HG03045 (cell line): Measurements from ENCODE around the gene AP3D1.
"Not testable (repeated sequence)": the region's sequence is repeated elsewhere in the genome, so short reads cannot be mapped to it uniquely, and the experiment has no call there.

Experiments used
- ATAC-seq: cut with Tn5 transposase; IDR thresholded peaks from one replicate; pipeline ENCODE4 v1.9.1; 2021; ENCODE audit warnings: mild to moderate bottlenecking, moderate library complexity; ENCODE audit not compliant: unreplicated experiment

AP3D1 gene

DNA sequence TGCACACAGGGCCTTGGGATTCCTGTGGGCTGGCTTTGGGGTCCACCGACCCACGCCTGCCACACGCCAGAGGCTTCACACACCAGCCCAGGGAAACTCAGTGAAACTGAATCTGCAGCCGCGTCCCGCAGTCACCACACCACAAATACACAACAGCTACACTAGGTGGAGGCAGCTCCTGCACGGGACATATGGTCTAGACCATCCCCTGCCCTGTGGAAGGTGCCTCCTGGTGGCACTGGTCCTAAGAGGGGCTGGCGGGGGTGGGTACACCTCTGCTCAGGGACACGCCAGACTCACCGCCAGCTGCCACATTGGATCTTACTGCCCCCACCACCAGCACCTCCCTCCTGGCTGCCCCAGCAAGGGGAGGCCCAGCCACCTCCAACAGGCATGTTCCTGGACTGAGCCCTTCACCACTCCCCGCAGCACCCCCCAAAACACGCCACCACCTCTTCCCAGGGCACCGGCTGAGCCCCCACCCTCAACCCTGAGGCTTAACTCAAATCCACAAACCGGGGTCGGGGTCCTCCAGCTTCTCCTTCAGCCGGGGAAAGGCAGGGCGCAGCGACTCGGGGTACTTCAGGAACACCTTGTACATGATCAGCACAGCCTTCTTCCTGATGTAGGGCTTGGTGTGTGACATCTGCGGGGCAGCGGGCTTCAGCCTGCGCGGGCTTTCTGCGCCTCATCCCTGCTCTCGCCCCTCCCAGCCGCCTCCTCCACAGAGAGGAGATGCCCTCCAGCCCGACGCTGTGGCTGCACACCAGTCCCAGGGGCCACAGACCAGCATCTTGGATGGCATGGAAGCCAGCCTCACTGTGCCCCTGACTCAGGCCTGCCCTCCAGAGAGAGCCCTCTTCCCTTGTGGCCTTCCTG, 21.2 kb downstream of the AP3D1 start:
- no peak for ATAC-seq

GRCh38 chr19:2129486-2129885, 21.9 kb downstream of the AP3D1 start:
- no peak for ATAC-seq

GRCh38 chr19:2129022-2129421, 22.3 kb downstream of the AP3D1 start:
- no peak for ATAC-seq

DNA sequence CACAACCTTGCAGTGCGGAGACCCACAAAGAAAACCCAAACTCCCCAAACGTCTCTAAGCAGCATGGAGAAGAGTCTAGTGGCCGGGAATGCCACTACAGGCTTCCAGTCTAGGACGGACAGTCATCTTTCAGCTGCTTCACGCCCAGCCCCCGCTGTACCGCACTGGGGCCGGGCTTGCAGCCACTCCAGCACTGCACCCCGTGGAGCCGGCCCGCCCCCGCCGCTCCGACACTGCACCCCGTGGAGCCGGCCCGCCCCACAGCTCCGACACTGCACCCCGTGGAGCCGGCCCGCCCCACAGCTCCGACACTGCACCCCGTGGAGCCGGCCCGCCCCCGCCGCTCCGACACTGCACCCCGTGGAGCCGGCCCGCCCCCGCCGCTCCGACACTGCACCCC, 23.1 kb downstream of the AP3D1 start:
- ATAC-seq, result not testable (repeated sequence)

DNA sequence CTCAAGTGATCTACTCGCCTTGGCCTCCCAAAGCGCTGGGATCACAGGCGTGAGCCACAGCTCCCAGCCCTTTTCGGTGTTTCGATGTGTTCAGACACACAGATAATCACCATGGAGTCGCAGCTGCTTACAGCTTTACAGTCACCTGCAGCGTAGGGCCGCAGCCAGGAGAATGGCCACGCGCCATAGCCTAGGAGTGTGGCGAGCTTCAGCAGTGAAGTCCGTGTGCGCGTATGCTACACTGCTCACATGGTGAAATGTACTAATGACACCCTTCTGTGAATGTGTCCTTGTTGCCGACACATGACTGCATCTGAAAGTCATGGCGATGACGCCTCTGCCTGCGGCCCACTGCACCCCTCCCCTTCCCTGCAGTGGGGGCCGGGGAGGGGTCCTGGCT, 23.6 kb downstream of the AP3D1 start:
- ATAC-seq, result no peak

- ATAC-seq, result no peak
These were observed 24.4 kb downstream of the AP3D1 start for GRCh38 chr19:2126879-2127518.

- no peak for ATAC-seq
These were observed 27.5 kb downstream of the AP3D1 start for GRCh38 chr19:2123682-2124387.

- no peak for ATAC-seq
These were observed 28.4 kb downstream of the AP3D1 start for GRCh38 chr19:2122982-2123381.

DNA sequence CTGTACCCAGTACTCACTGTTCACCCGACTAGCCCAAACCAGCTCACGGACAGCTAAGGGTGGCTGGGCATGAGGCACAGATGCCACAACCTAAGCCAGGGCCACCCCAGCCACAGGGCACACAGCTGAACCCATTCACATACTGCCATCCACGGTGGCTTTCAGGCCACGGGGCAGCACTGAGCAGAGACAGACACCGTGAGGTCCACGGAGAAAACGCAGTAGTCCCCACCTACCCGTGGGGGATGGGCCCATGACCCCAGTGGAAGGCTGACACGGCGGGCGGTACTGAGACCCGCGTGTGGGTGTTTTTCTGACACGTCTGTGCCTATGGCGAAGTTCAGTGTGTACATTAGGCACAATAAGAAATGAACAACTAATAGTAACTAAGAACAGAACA, 29.1 kb downstream of the AP3D1 start:
- ATAC-seq, result no peak

DNA sequence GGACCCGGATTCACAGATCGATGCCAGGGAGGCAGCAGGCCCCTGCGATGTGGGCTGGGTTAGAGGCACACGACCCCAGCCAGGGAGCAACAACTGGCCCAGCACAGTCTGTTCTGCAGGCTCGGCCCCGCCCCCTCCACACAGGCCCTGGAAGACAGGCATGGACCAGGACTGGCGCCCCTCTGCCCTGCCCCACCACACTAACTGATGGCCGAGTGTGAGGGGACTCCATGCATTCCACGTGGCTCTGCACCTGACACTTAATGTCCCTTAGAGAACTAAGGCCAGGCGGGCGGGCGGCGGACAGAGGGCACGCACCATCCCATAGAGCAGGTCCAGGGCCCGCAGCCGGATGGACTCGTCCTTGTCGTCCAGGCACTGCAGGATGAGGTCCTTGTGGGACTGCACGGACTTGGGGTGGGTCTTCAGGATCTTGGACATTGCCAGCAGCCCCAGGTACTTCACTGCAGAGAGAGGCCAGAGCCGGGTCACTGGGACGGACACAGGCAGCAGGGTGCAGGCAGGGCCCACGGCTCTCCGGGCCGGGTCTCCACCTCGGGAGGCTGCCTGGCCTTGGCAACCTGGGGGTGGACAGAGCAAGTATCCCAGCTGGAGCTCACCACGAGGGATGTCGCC, 29.8 kb downstream of the AP3D1 start:
- ATAC-seq, result no peak

DNA sequence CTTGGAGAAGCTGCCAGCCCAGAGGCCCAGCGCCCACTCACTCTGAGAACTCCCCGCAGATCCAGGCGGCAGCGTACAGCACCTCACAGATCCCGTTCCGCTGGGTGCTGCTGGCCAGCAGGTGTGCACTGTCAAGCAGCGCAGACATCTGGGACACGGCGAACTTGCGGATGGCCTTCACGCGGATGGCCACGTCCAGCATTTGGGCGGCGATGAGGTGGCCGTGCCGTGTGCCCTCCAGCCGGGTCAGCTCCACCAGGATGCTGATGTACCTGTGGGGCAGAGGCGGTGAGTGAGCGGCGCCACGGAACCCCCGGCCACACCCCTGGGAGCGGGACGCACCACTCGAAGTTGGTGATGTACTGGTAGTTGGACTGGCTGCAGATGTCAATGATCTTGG, 30.5 kb downstream of the AP3D1 start:
- ATAC-seq, result no peak

DNA sequence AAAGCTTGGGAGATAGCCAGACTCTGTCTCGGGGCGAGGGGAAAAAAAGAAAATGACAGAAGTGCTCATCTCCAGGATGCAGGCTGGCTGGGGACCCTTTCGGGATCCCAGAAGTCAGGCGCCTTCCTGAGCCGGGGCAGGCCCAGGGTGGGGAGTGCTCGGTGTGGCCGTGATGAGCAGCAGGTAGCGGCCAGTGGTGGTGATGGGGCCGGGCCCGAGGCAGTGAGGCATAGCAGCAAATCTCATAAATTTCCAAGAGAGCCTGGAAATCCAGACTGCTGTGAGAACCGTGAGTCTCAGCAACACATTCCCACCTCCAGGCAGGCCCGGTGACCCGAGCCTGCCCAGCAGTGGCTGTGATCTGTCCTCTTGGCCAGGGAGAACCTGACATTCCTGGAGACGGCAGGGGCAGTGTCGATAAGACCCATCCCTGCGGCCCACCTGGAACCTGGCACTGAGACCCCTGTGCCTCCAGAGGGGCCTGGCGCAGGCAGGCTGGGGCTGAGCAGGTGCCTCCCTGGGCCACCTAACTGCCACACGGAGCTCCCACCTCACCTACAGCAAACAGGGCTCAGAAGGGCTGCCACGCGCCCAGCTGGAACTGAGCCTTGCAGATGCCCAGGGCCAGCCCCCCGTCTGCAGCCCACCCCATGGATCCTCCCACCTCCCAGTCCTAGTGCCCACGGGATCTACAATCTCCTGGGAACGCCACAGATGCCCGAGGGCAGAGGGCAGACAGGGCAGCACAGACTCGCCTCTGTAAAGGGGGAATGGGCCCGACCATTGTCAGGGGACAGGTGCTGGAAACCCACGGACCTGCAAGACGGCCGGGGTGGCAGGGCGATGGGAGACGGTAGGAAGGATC, 31.2 kb downstream of the AP3D1 start:
- ATAC-seq, result no peak

GRCh38 chr19:2118438-2118837, 32.9 kb downstream of the AP3D1 start:
- no peak for ATAC-seq

DNA sequence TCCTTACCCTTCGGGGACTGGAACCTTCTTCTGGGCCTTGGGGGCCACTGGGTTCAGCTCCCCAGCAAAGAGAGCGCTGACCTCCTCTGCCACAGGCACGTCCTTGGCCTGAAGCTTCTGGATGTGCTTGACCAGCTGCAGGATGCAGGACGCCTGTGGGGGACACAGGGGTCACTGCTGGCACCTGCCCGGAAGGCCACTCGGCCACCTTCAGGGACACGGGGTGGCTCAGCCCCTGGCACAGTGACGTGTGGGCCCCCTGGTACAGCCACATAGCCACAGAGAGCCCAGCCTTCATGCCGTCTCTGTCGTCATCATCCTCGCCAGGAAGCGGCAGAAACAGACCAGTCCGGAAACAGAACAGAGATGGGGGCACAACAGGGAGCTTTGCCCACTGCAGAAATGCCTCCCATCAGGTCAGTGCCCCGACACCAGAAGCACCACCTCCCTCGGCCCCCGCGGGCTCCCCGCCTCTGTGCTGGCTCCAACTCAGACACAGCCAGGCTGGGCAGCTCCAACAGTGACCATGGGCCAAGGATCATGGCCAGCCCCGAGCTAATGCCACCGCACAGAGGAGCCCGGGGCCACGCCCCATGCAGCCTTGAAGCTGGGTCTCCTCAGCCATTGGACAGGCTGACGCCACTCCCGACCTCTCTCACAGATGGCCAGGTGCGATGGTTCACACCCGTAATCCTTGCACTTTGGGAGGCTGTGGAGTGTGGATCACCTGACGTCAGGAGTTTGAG, 34.0 kb downstream of the AP3D1 start:
- no peak for ATAC-seq

DNA sequence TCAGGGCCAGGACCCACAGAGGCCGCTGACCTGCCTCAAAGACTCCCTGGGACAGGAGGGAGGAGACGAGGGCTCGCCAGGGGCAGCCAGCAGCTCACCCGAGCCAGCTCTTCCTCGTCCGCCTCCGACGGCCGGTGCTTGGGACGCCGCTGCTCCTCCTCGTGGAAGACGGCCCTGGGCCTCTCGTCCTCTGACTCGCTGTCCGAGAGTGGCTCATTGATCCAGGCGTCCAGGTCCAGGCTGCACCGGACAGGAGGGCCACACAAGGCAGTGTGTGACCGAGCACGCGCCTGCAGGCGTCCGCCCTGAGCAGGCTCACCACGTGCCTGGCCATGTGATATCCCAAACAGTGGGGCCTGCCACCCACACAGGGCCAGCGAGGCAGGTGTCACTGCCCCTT, 34.9 kb downstream of the AP3D1 start:
- ATAC-seq, result no peak

DNA sequence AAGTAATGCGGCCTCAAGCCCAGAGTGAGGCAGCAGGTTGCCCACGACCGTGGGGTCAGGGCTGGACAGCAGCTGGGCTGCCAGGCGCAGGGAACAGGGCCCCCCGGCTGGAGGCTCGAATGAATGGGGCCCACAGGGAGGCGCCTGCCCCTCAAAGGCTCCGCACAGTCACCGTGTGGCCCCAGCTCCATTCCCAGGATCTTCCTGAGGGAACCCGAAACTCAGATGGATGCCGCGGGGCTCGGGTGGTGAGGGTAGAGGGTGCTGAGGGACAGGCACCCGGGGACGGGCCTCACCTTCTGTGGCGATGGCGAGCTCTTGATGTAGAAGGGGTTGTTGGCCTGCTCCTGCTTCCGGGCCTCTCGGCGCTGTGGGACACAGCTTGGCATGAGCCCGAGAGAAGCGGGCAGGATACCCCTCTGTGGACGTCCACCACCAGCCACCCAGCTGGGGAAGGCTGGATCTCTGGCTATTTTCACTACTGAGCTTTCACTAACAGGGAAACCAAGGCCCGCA, 35.4 kb downstream of the AP3D1 start:
- ATAC-seq, result no peak

GRCh38 chr19:2115324-2115723, 36.0 kb downstream of the AP3D1 start:
- ATAC-seq, result no peak

DNA sequence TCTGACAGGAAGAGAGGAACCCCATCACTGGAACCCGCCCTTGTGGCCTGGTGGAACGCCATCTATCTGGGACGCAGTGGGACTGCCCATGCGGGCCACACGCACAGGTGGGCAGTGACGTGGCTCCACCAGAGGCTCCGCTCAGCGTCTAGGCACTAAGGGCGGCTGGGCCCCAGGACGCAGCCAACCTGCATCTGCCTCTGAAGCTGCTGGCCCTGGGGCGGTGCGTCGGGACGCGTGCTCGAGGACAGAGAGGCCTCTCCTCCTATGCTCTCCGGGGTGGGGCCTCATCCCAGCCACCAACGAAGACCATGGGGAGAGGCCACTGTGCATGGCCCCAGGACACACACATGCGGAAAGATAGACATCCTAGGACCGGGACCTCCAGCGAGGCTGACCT, 36.5 kb downstream of the AP3D1 start:
- no peak for ATAC-seq

DNA sequence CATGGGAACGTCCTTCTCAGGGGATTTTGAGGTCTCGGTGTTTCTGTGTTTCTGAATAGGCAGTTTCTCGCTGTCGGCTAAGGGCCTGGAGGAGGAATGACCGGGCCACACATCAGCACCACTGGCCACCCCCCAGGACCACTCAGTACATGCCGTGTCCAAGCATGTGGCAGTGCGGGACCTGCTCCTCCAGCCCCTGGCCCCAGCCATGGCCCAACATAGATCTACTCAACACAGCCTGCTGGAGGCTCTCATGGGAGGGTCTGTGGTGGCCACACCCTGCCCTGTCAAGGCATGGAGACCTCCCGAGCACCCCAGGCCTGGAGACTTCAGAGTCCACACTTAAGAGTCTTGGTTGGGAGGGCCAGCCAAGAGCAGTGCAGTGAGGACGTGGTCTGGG, 37.1 kb downstream of the AP3D1 start:
- no peak for ATAC-seq
